OCI-LY1 (cell line): ENCODE data around the gene PRDM15.
A peak's percentile ranks its signal among the peaks of the same experiment; 100 is the strongest.

Experiments
- H2AFZ ChIP-seq: fragments of 200-600 bp; sonication (generic), shearing (Covaris generic); 2 replicates; pipeline ENCODE4 v1.6.0; 2014; ENCODE audit warnings: antibody characterized with exemption, mild to moderate bottlenecking, low read length
- H3F3A ChIP-seq: fragments of 200-600 bp; sonication (generic), shearing (Covaris generic); 2 replicates; pipeline ENCODE4 v1.6.0; 2014; ENCODE audit warnings: mild to moderate bottlenecking, antibody characterized with exemption, low read length, moderate library complexity; ENCODE audit not compliant: insufficient read depth
- H3K27ac ChIP-seq: fragments of 200-600 bp; sonication (generic); 2 replicates; pipeline ENCODE4 v1.5.1; 2014; ENCODE audit warnings: low read length, mixed run types, mild to moderate bottlenecking, low read depth; ENCODE audit not compliant: poor library complexity, severe bottlenecking
- H3K27me3 ChIP-seq: fragments of 200-600 bp; sonication (generic); 2 replicates; pipeline ENCODE4 v1.6.0; 2014; ENCODE audit warnings: antibody characterized with exemption, mild to moderate bottlenecking, low read length, moderate library complexity; ENCODE audit not compliant: insufficient read depth
- H3K36me3 ChIP-seq: fragments of 200-600 bp; sonication (generic); 2 replicates; pipeline ENCODE4 v1.6.1; 2014; ENCODE audit warnings: mild to moderate bottlenecking, antibody characterized with exemption, low read length, moderate library complexity, mixed read lengths; ENCODE audit not compliant: insufficient read depth
- H3K4me1 ChIP-seq: fragments of 200-600 bp; sonication (generic); 2 replicates; pipeline ENCODE4 v1.5.1; 2014; ENCODE audit warnings: mild to moderate bottlenecking, low read length, moderate library complexity; ENCODE audit not compliant: insufficient read depth, severe bottlenecking
- H3K4me2 ChIP-seq: fragments of 200-600 bp; sonication (generic), shearing (Covaris generic); 2 replicates; pipeline ENCODE4 v1.6.1; 2014; ENCODE audit warnings: low read length
- H3K4me3 ChIP-seq: fragments of 200-600 bp; sonication (generic); 2 replicates; pipeline ENCODE4 v1.5.1; 2014; ENCODE audit warnings: low read length, low read depth, mild to moderate bottlenecking, mixed read lengths; ENCODE audit not compliant: poor library complexity, severe bottlenecking
- H3K79me2 ChIP-seq: fragments of 200-600 bp; shearing (Covaris generic); 2 replicates; pipeline ENCODE4 v1.6.1; 2016; ENCODE audit warnings: mixed run types, low read length, mixed read lengths; ENCODE audit not compliant: insufficient read depth
- H3K9ac ChIP-seq: fragments of 200-600 bp; sonication (generic), shearing (Covaris generic); 2 replicates; pipeline ENCODE4 v1.6.1; 2014; ENCODE audit warnings: mild to moderate bottlenecking, low read length, mixed read lengths
- H3K9me2 ChIP-seq: fragments of 200-600 bp; sonication (generic), shearing (Covaris generic); 2 replicates; pipeline ENCODE4 v1.6.1; 2014; ENCODE audit warnings: low read depth, mild to moderate bottlenecking, low read length, mixed read lengths
- H3K9me3 ChIP-seq: fragments of 200-600 bp; shearing (Covaris generic); 2 replicates; pipeline ENCODE4 v1.6.1; 2014; ENCODE audit warnings: low read length, mixed read lengths
- H4K20me1 ChIP-seq: fragments of 200-600 bp; sonication (generic), shearing (Covaris generic); 2 replicates; pipeline ENCODE4 v1.6.0; 2016; ENCODE audit warnings: mild to moderate bottlenecking, low read length; ENCODE audit not compliant: insufficient read depth
- EZH2 ChIP-seq: fragments of 200-600 bp; sonication (generic), shearing (Covaris generic); IDR thresholded peaks from 2 replicates; pipeline ENCODE4 v1.8.0; 2017; ENCODE audit warnings: borderline replicate concordance, mixed run types, mild to moderate bottlenecking, antibody characterized with exemption, low read length, moderate library complexity, mixed read lengths
- TF ChIP-seq, protein P1 (sequence below): fragments of 200-600 bp; sonication (generic), shearing (Covaris generic); IDR thresholded peaks from 2 replicates; pipeline ENCODE4 v1.5.1; 2017; ENCODE audit warnings: mild to moderate bottlenecking, antibody characterized with exemption, low read length, moderate library complexity, mixed read lengths

Gene PRDM15

GRCh38 chr21:41897047-41897669 lies 18.0 kb upstream of the PRDM15 start:
- no peaks in the 10 kb centered on the region for H3F3A ChIP-seq
- H4K20me1 ChIP-seq: no peaks in the 10 kb centered on the region
- peaks cover 22% of the 10 kb centered on the region for H3K4me1 ChIP-seq
- no peak overlapping the region for H3K4me2 ChIP-seq
- H2AFZ ChIP-seq: no peak overlapping the region
- H3K36me3 ChIP-seq: no peaks in the 10 kb centered on the region
- no peaks in the 10 kb centered on the region; the same call in 1 of the 2 replicates for H3K27me3 ChIP-seq
- H3K9me2 ChIP-seq: no peaks in the 10 kb centered on the region
- no peaks in the 10 kb centered on the region for H3K9me3 ChIP-seq
- no peaks in the 10 kb centered on the region for H3K79me2 ChIP-seq
- no peak overlapping the region for H3K27ac ChIP-seq
- no peak overlapping the region for H3K9ac ChIP-seq
- TF ChIP-seq, protein P1, sequence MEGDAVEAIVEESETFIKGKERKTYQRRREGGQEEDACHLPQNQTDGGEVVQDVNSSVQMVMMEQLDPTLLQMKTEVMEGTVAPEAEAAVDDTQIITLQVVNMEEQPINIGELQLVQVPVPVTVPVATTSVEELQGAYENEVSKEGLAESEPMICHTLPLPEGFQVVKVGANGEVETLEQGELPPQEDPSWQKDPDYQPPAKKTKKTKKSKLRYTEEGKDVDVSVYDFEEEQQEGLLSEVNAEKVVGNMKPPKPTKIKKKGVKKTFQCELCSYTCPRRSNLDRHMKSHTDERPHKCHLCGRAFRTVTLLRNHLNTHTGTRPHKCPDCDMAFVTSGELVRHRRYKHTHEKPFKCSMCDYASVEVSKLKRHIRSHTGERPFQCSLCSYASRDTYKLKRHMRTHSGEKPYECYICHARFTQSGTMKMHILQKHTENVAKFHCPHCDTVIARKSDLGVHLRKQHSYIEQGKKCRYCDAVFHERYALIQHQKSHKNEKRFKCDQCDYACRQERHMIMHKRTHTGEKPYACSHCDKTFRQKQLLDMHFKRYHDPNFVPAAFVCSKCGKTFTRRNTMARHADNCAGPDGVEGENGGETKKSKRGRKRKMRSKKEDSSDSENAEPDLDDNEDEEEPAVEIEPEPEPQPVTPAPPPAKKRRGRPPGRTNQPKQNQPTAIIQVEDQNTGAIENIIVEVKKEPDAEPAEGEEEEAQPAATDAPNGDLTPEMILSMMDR: no peak
- TF ChIP-seq EZH2: no peak
- no peak overlapping the region for H3K4me3 ChIP-seq

DNA sequence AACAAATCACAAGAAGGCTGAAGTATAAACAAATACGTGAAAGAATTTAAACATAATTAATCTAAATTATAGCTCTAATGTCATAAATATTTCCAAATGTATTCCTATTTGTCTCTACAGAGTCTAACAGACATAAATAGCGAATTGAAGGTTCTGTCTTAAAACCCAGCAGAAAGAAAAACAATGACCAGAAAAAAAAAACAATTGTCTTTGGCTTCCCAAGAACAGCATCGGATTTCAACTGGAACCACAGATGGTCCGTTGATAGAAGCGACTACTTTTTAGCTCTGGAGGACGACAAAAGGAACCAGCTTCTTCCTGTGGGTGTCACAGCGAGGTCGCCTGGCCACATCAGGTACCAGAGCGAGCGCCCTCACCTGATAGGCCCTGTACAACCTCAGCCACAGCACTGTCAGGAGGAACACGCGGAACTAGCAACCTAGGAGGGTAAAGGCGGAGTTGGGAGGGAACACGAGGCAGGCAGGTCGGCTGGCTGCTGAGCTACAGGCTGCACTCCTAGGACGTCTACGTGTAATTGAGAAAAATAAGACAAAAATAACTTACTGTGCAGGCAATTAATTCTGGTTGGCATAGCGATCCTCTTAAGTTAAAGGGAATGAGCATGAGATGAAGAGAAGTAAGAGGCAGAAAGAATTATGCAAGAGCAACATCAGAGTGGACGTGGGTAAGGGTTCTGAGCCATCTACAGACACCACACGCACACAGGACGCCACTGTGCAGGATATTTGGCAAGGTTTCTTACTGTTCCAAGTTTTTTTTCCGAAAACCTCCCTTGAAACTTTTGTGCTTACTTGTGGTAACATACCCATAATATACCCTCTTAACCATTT lies 16.7 kb upstream of the PRDM15 start:
- H3K79me2 ChIP-seq: no peaks in the 10 kb centered on the region
- peak overlapping the region; percentile 31 for H3K27ac ChIP-seq
- no peaks in the 10 kb centered on the region for H3K36me3 ChIP-seq
- H3K9me2 ChIP-seq: no peaks in the 10 kb centered on the region
- H3K9ac ChIP-seq: no peak overlapping the region
- H4K20me1 ChIP-seq: no peaks in the 10 kb centered on the region
- H3K4me3 ChIP-seq: no peak overlapping the region
- H3K4me2 ChIP-seq: peak overlapping the region; percentile 23; the same call in 1 of the 2 replicates
- no peak overlapping the region for H2AFZ ChIP-seq
- H3F3A ChIP-seq: no peaks in the 10 kb centered on the region
- no peak for TF ChIP-seq EZH2
- TF ChIP-seq, protein P1: peak; percentile 71
- peaks cover 22% of the 10 kb centered on the region for H3K4me1 ChIP-seq
- H3K27me3 ChIP-seq: no peaks in the 10 kb centered on the region
- H3K9me3 ChIP-seq: no peaks in the 10 kb centered on the region

DNA sequence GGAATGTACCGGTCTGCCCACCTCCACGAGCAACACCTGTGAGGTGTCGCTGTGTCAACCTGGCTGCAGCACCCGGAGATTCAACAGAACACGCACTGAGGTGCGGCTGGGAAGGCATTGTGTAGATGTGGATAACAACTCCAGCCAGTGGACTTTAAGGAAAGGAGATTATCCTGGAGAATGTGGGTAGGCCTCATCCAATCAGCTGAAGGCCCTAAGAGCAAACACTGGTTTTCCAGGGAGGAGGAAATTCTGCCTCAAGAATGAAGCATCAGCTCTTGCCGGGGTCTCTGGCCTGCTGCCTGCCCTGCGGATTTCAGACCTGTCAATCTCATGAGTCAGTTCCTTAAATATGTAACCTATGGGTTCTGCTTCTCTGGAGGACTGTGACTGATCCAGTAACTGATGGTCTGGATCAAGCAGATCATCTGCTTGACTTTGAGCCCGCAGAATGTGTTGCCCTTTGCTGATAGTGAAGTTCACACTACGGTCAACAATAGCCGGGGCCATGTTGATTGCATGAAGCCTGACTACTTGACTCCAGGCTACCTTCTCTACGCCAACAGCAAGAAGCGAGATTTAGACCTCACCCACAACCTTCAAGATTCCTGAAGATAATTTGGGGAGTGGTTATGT lies 15.9 kb upstream of the PRDM15 start:
- H3K4me1 ChIP-seq: peaks cover 22% of the 10 kb centered on the region
- H3K9me2 ChIP-seq: no peaks in the 10 kb centered on the region
- H3K4me2 ChIP-seq: no peak overlapping the region
- TF ChIP-seq, protein P1: no peak
- no peak for TF ChIP-seq EZH2
- H3K9ac ChIP-seq: no peak overlapping the region
- H2AFZ ChIP-seq: no peak overlapping the region
- no peaks in the 10 kb centered on the region for H3K79me2 ChIP-seq
- no peaks in the 10 kb centered on the region for H3F3A ChIP-seq
- no peaks in the 10 kb centered on the region for H3K27me3 ChIP-seq
- no peaks in the 10 kb centered on the region for H4K20me1 ChIP-seq
- no peaks in the 10 kb centered on the region for H3K9me3 ChIP-seq
- H3K27ac ChIP-seq: peak overlapping the region; percentile 31
- H3K4me3 ChIP-seq: no peak overlapping the region
- no peaks in the 10 kb centered on the region for H3K36me3 ChIP-seq
